Astrocyte (in vitro differentiated cells and primary cell): ENCODE measurements around the gene ZC3H12D.

Experiments
- EZH2 ChIP-seq: IDR thresholded peaks from 2 replicates; pipeline ENCODE4 v1.6.1; 2012; ENCODE audit warnings: mild to moderate bottlenecking, low read length, inconsistent platforms; ENCODE audit not compliant: insufficient read depth
- TF ChIP-seq, protein P1 (sequence below): IDR thresholded peaks from 2 replicates; pipeline ENCODE4 v1.5.1; 2011; ENCODE audit warnings: low read depth, mild to moderate bottlenecking, inconsistent platforms, low read length, moderate library complexity; ENCODE audit not compliant: insufficient read depth

DNA sequence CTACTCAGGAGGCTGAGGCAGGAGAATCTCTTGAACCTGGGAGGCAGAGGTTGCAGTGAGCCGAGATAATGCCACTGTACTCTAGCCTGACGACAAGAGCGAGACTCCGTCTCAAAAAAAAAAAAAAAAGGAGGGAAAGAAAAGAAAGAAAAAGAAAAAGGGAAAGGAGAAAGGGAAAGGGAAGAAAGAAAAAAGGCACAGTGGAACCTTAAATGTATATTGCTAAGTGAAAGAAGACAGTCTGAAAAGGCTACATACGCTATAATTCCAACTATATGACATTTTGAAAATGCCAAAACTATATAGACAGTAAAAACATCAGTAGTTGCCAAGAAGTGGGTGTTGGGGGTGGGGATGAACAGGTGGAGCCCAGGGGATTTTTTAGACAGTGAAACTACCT lies 44.8 kb upstream of the ZC3H12D start:
- TF ChIP-seq, protein P1, sequence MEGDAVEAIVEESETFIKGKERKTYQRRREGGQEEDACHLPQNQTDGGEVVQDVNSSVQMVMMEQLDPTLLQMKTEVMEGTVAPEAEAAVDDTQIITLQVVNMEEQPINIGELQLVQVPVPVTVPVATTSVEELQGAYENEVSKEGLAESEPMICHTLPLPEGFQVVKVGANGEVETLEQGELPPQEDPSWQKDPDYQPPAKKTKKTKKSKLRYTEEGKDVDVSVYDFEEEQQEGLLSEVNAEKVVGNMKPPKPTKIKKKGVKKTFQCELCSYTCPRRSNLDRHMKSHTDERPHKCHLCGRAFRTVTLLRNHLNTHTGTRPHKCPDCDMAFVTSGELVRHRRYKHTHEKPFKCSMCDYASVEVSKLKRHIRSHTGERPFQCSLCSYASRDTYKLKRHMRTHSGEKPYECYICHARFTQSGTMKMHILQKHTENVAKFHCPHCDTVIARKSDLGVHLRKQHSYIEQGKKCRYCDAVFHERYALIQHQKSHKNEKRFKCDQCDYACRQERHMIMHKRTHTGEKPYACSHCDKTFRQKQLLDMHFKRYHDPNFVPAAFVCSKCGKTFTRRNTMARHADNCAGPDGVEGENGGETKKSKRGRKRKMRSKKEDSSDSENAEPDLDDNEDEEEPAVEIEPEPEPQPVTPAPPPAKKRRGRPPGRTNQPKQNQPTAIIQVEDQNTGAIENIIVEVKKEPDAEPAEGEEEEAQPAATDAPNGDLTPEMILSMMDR = no peak
- TF ChIP-seq EZH2 = no peak
